Uterus (tissue), 4 donors: ENCODE data around the gene CALN1. TPM values are rescaled to one million over a fixed set of nuclear protein-coding genes. Genes with fewer than 3 reads are reported as not detected.

Source experiments
- DNase-seq, 2 donors: peaks; one replicate each; pipeline ENCODE4 v3.0.0-alpha.2; 2019 to 2020
- H3K27ac ChIP-seq, 2 donors: fragments of 200-600 bp; sonication (generic); 1 replicate in 1 of 2; 2 replicates in 1 of 2; pipeline ENCODE4 v1.5.1; 2016 to 2018
- H3K27me3 ChIP-seq, 2 donors: fragments of 200-600 bp; sonication (generic); one replicate each; pipeline ENCODE4 v1.5.1; 2018 to 2019; ENCODE audit warnings: control low read depth in 1 of 2
- H3K36me3 ChIP-seq, 2 donors: fragments of 200-600 bp; sonication (generic); one replicate each; pipeline ENCODE4 v1.5.1; 2019; ENCODE audit warnings: control low read depth in 1 of 2
- H3K4me1 ChIP-seq, 2 donors: fragments of 200-600 bp; sonication (generic); one replicate each; pipeline ENCODE4 v1.5.1; 2018 to 2019; ENCODE audit warnings: control low read depth in 1 of 2
- H3K4me3 ChIP-seq, 2 donors: fragments of 200-600 bp; sonication (generic); 1 replicate in 1 of 2; 2 replicates in 1 of 2; pipeline ENCODE4 v1.5.1; 2018 to 2019; ENCODE audit warnings: mild to moderate bottlenecking in 1 of 2
- H3K9me3 ChIP-seq, 2 donors: fragments of 200-600 bp; sonication (generic); one replicate each; pipeline ENCODE4 v1.5.1; 2019; ENCODE audit warnings: control low read depth in 1 of 2
- CTCF ChIP-seq, 4 experiments: fragments of 200-600 bp in 2 of 4; fragments of 450-650 bp in 2 of 4; sonication (generic) in 2 of 4; IDR thresholded peaks; one replicate each; pipeline ENCODE4 v1.5.1; 2016 to 2019; ENCODE audit warnings: antibody characterized with exemption in 4 of 4, mild to moderate bottlenecking in 2 of 4, moderate library complexity in 1 of 4
- POLR2A ChIP-seq, 2 donors: fragments of 450-650 bp; IDR thresholded peaks; one replicate each; pipeline ENCODE4 v1.6.1; 2016; ENCODE audit warnings: antibody characterized with exemption in 2 of 2, mild to moderate bottlenecking in 1 of 2, moderate library complexity in 1 of 2
- intact Hi-C: fragments of 100-400 bp; cut with DNase I; formaldehyde crosslinking; loops from one replicate; pipeline ENCODE4 v1.15.1; 2023; ENCODE audit warnings: low total_unique reads
- total RNA-seq, 4 donors: library from RNA; depleted of rRNA in 3 of 4; stranded (reverse); fragments of >200 nt in 3 of 4; gene quantifications; one replicate each; pipeline versions ENCODE4 v1.1.0 to v1.2.4, GENCODE V29; 2014 to 2023
- donor health status: DM: yes; HTN: yes; CAD: no.

CALN1 gene
- total RNA-seq, 4 donors from 2014 or later, result 0.49 to 2.3 (median 1.5) TPM; not detected in 1

GRCh38 chr7:72080865-72081510, 331.1 kb downstream of the CALN1 start:
- no peak for DNase-seq
- no peak overlapping the region for H3K27ac ChIP-seq

GRCh38 chr7:72080341-72080766, 331.8 kb downstream of the CALN1 start:
- no peaks in the 10 kb centered on the region for H3K36me3 ChIP-seq
- H3K4me1 ChIP-seq, result no peaks in the 10 kb centered on the region
- no peak for DNase-seq
- H3K27me3 ChIP-seq, result no peaks in the 10 kb centered on the region
- no peaks in the 10 kb centered on the region for H3K9me3 ChIP-seq
- no peak for TF ChIP-seq POLR2A (IDR thresholded peaks at IDR 0.05)
- TF ChIP-seq CTCF (IDR thresholded peaks at IDR 0.05), result no peak
- H3K27ac ChIP-seq, result no peak overlapping the region
- intact Hi-C loops, result no loop called here
- no peak overlapping the region for H3K4me3 ChIP-seq

More at GRCh38 chr7:72080865-72081510, 331.1 kb downstream of the CALN1 start:
- no peaks in the 10 kb centered on the region for H3K36me3 ChIP-seq
- H3K4me3 ChIP-seq, result no peak overlapping the region
- H3K27me3 ChIP-seq, result no peaks in the 10 kb centered on the region
- TF ChIP-seq CTCF (IDR thresholded peaks at IDR 0.05) (no peak), POLR2A (IDR thresholded peaks at IDR 0.05) (no peak)
- no peaks in the 10 kb centered on the region for H3K4me1 ChIP-seq
- H3K9me3 ChIP-seq, result no peaks in the 10 kb centered on the region
- intact Hi-C loops, result no loop called here

- H3K36me3 ChIP-seq, result no peaks in the 10 kb centered on the region
- intact Hi-C loops, result no loop called here
- TF ChIP-seq POLR2A (IDR thresholded peaks at IDR 0.05) (no peak), CTCF (IDR thresholded peaks at IDR 0.05) (no peak)
- H3K27me3 ChIP-seq, result no peaks in the 10 kb centered on the region
- no peaks in the 10 kb centered on the region for H3K4me1 ChIP-seq
- H3K4me3 ChIP-seq, result no peak overlapping the region
- H3K27ac ChIP-seq, result no peak overlapping the region
- no peaks in the 10 kb centered on the region for H3K9me3 ChIP-seq
- no peak for DNase-seq
Measured at GRCh38 chr7:72078856-72079255, 333.3 kb downstream of the CALN1 start.

- no peaks in the 10 kb centered on the region for H3K4me1 ChIP-seq
- no peak overlapping the region for H3K4me3 ChIP-seq
- H3K9me3 ChIP-seq, result no peaks in the 10 kb centered on the region
- TF ChIP-seq CTCF (IDR thresholded peaks at IDR 0.05) (no peak), POLR2A (IDR thresholded peaks at IDR 0.05) (no peak)
- intact Hi-C loops, result no loop called here
- no peak overlapping the region for H3K27ac ChIP-seq
- no peaks in the 10 kb centered on the region for H3K36me3 ChIP-seq
- no peak for DNase-seq
- no peaks in the 10 kb centered on the region for H3K27me3 ChIP-seq
Measured at GRCh38 chr7:72078301-72078700, 333.8 kb downstream of the CALN1 start.

- Histone ChIP-seq H3K27me3 (no peaks in the 10 kb centered on the region), H3K27ac (no peak overlapping the region), H3K4me1 (no peaks in the 10 kb centered on the region), H3K4me3 (no peak overlapping the region), H3K9me3 (no peaks in the 10 kb centered on the region), H3K36me3 (no peaks in the 10 kb centered on the region)
- TF ChIP-seq POLR2A (IDR thresholded peaks at IDR 0.05) (no peak), CTCF (IDR thresholded peaks at IDR 0.05) (no peak)
- intact Hi-C loops, result no loop called here
- DNase-seq, result no peak
Measured at GRCh38 chr7:72077786-72078185, 334.4 kb downstream of the CALN1 start.
